ENCODE data around the gene SPHK1. TPM values are rescaled to one million over a fixed set of nuclear protein-coding genes. Genes with fewer than 3 reads are reported as not detected.

SPHK1 gene, protein sequence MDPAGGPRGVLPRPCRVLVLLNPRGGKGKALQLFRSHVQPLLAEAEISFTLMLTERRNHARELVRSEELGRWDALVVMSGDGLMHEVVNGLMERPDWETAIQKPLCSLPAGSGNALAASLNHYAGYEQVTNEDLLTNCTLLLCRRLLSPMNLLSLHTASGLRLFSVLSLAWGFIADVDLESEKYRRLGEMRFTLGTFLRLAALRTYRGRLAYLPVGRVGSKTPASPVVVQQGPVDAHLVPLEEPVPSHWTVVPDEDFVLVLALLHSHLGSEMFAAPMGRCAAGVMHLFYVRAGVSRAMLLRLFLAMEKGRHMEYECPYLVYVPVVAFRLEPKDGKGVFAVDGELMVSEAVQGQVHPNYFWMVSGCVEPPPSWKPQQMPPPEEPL
- 144 TPM for polyA plus RNA-seq (2012; ENCODE audit: insufficient read length, low read depth)

DNA sequence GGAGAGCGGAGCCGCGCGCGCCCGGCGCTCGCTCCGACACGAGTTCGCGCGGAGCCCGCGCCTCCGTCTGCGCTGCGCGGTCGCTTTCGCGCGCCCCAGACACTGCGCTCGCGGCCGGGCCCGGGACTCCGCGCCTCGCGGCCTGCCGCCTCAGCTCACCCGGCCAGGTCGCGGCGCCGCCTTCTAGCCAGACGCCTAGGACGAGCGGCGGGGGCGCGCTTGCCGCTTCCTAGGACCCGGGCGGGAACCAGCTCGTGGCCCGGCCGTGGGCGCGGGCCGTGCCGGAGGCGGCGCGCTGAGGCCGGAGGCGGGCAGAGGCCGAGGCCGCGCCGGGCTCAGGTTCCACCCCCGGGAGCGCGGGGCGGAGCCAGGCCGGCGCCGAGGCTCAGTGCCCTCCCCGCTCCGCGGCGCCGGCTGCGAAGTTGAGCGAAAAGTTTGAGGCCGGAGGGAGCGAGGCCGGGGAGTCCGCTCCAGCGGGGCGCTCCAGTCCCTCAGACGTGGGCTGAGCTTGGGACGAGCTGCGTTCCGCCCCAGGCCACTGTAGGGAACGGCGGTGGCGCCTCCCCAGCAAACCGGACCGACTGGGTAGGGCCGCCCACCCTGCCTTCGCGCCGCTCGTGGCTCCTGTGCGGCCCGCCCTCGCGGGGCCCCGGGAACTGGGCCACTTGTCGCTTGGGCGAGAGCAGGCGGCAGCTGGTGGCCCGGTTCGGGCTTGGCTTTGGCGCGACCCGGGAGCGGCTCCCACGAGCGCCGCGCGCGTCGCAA is at the start of gene SPHK1:
Gene SPHK1, plus strand, starts transcription at position 388 of the 765 bp plus-strand sequence. CDS start 1,036 bp downstream, outside the sequence.
- TF ChIP-seq, protein P1, sequence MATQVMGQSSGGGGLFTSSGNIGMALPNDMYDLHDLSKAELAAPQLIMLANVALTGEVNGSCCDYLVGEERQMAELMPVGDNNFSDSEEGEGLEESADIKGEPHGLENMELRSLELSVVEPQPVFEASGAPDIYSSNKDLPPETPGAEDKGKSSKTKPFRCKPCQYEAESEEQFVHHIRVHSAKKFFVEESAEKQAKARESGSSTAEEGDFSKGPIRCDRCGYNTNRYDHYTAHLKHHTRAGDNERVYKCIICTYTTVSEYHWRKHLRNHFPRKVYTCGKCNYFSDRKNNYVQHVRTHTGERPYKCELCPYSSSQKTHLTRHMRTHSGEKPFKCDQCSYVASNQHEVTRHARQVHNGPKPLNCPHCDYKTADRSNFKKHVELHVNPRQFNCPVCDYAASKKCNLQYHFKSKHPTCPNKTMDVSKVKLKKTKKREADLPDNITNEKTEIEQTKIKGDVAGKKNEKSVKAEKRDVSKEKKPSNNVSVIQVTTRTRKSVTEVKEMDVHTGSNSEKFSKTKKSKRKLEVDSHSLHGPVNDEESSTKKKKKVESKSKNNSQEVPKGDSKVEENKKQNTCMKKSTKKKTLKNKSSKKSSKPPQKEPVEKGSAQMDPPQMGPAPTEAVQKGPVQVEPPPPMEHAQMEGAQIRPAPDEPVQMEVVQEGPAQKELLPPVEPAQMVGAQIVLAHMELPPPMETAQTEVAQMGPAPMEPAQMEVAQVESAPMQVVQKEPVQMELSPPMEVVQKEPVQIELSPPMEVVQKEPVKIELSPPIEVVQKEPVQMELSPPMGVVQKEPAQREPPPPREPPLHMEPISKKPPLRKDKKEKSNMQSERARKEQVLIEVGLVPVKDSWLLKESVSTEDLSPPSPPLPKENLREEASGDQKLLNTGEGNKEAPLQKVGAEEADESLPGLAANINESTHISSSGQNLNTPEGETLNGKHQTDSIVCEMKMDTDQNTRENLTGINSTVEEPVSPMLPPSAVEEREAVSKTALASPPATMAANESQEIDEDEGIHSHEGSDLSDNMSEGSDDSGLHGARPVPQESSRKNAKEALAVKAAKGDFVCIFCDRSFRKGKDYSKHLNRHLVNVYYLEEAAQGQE (IDR thresholded peaks at IDR 0.05; ENCODE audit: insufficient read depth in 1 of 2, low read depth in 2 of 2, low read length in 2 of 2) = no peak
- peak; percentile 44; the same call in 1 of the 2 replicates for TF ChIP-seq TAF1 (IDR thresholded peaks at IDR 0.05; ENCODE audit: borderline replicate concordance, insufficient read depth, low read length)
- TF ChIP-seq SIN3A (IDR thresholded peaks at IDR 0.05; ENCODE audit: borderline replicate concordance, insufficient read depth, low read length) = no peak
- no peak for TF ChIP-seq FOXP2 (optimal IDR thresholded peaks at IDR 0.05; ENCODE audit: borderline replicate concordance, extremely low read depth, extremely low read length, insufficient read depth)
- peak; percentile 55; the same call in 1 of the 2 replicates for TF ChIP-seq POLR2AphosphoS5 (IDR thresholded peaks at IDR 0.05; ENCODE audit: low read depth, low read length)

DNA sequence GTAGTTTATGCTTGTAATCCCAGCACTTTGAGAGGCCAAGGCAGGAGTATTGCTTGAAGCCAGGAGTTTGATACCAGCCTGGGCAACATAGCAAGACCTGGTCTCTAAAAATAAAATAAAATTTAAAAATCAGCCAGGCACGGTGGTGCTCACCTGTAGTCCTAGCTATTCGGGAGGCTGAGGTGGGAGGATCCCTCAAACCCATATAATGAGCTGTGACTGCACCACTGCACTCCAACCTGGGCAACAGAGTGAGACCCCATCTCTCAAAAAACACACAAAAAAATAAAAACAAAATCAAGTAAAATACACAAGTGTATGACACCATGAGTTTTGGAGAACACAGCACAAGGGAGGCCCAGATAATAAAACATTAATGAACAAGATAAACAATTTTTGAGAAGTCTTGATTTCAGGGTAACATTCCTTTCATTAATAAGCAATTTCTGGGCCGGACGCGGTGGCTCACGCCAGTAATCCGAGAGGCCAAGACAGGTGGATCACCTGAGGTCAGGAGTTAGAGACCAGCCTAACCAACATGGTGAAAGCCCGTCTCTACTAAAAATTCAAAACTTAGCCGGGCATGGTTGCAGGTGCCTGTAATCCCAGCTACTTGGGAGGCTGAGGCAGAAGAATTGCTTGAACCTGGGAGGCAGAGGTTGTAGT is 48.6 kb upstream of the SPHK1 start:
- TF ChIP-seq SIN3A (IDR thresholded peaks at IDR 0.05; ENCODE audit: borderline replicate concordance, insufficient read depth, low read length) (no peak), TAF1 (IDR thresholded peaks at IDR 0.05; ENCODE audit: borderline replicate concordance, insufficient read depth, low read length) (no peak), FOXP2 (optimal IDR thresholded peaks at IDR 0.05; ENCODE audit: borderline replicate concordance, extremely low read depth, extremely low read length, insufficient read depth) (no peak), POLR2AphosphoS5 (IDR thresholded peaks at IDR 0.05; ENCODE audit: low read depth, low read length) (no peak)
- TF ChIP-seq, protein P1 (IDR thresholded peaks at IDR 0.05; ENCODE audit: insufficient read depth in 1 of 2, low read depth in 2 of 2, low read length in 2 of 2) = no peak

DNA sequence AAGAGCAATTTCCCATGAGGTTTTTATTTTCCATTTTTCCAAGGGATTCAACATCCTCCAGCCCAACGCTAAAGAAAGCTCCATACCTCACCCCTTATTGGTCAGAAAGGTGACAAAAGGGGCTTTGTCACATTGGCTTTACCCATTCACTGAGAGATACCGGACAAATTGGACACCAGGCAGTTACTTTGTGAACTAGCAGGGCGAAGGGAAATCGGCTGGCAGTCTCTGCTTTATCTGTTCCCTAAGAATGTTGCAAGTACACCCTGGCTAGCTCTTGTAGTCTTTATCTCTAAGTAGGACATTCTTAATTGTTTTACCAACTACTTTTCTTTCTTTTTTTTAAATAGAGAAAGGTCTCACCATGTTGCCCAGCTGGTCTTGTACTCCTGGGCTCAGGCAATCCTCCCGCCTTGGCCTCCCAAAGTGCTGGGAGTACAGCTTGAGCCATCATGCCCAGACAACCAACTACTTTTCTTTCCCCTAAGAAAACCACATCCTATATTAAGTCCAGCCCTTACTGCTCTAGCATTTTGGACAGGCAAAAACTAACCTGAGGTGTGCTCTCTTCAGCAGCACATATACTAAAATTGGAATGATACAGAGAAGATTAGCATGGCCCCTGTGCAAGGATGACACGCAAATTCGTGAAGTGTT is 47.5 kb upstream of the SPHK1 start:
- no peak for TF ChIP-seq FOXP2 (optimal IDR thresholded peaks at IDR 0.05; ENCODE audit: borderline replicate concordance, extremely low read depth, extremely low read length, insufficient read depth)
- TF ChIP-seq TAF1 (IDR thresholded peaks at IDR 0.05; ENCODE audit: borderline replicate concordance, insufficient read depth, low read length) = no peak
- TF ChIP-seq, protein P1 (IDR thresholded peaks at IDR 0.05; ENCODE audit: insufficient read depth in 1 of 2, low read depth in 2 of 2, low read length in 2 of 2) = no peak
- TF ChIP-seq POLR2AphosphoS5 (IDR thresholded peaks at IDR 0.05; ENCODE audit: low read depth, low read length) = no peak
- TF ChIP-seq SIN3A (IDR thresholded peaks at IDR 0.05; ENCODE audit: borderline replicate concordance, insufficient read depth, low read length) = no peak

DNA sequence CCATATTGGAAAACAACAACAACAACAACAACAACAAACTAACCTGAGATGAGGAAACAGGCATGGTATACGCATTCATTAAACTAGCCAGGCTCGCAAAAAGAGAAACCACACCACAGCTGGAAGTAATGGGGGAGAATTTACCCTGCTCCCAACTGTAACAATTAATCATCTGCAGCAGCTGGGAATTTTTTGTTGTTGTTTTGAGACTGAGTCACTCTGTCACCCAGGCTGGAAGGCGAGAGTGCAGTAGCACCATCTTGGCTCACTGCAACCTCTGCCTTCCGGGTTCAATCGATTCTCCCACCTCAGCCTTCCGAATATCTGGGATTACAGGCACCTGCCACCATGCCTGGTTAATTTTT is 47.0 kb upstream of the SPHK1 start:
- no peak for TF ChIP-seq POLR2AphosphoS5 (IDR thresholded peaks at IDR 0.05; ENCODE audit: low read depth, low read length)
- TF ChIP-seq SIN3A (IDR thresholded peaks at IDR 0.05; ENCODE audit: borderline replicate concordance, insufficient read depth, low read length) = no peak
- TF ChIP-seq, protein P1 (IDR thresholded peaks at IDR 0.05; ENCODE audit: insufficient read depth in 1 of 2, low read depth in 2 of 2, low read length in 2 of 2) = no peak
- TF ChIP-seq FOXP2 (optimal IDR thresholded peaks at IDR 0.05; ENCODE audit: borderline replicate concordance, extremely low read depth, extremely low read length, insufficient read depth) = no peak
- no peak for TF ChIP-seq TAF1 (IDR thresholded peaks at IDR 0.05; ENCODE audit: borderline replicate concordance, insufficient read depth, low read length)

Measured in PFSK-1 (cell line).